Activated naive CD4-positive, alpha-beta T cell treated with Interleukin-2 at 50 U/mL for 16 hours (primary cell): ENCODE measurements around the gene C3orf20.
"Not testable (repeated sequence)": the region's sequence is repeated elsewhere in the genome, so short reads cannot be mapped to it uniquely, and the experiment has no call there.

ENCODE experiments used
- DNase-seq: peaks from one replicate; pipeline ENCODE4 v3.0.0-alpha.2; 2020

C3orf20 gene

GRCh38 chr3:14703128-14703750 is 28.3 kb downstream of the C3orf20 start:
- no peak for DNase-seq

- DNase-seq: no peak
These were observed 28.9 kb downstream of the C3orf20 start for GRCh38 chr3:14703791-14704190.

GRCh38 chr3:14706096-14706495 is 31.2 kb downstream of the C3orf20 start:
- no peak for DNase-seq

GRCh38 chr3:14716591-14716990 is 41.6 kb downstream of the C3orf20 start:
- no peak for DNase-seq

GRCh38 chr3:14717307-14717706 is 42.4 kb downstream of the C3orf20 start:
- no peak for DNase-seq

GRCh38 chr3:14718539-14718938 is 43.6 kb downstream of the C3orf20 start:
- DNase-seq: no peak

- DNase-seq: no peak
These were observed 44.1 kb downstream of the C3orf20 start for GRCh38 chr3:14719006-14719405.

GRCh38 chr3:14721126-14721864 is 46.4 kb downstream of the C3orf20 start:
- no peak for DNase-seq

- DNase-seq: no peak
These were observed 50.1 kb downstream of the C3orf20 start for GRCh38 chr3:14725013-14725412.

GRCh38 chr3:14725564-14726440 is 50.9 kb downstream of the C3orf20 start:
- DNase-seq: no peak

- no peak for DNase-seq
These were observed 51.5 kb downstream of the C3orf20 start for GRCh38 chr3:14726441-14726780.

- no peak for DNase-seq
These were observed 53.2 kb downstream of the C3orf20 start for GRCh38 chr3:14728113-14728512.

- DNase-seq: no peak
These were observed 55.9 kb downstream of the C3orf20 start for GRCh38 chr3:14730703-14731382.

GRCh38 chr3:14740983-14741382 is 66.0 kb downstream of the C3orf20 start:
- no peak for DNase-seq

- no peak for DNase-seq
These were observed 66.6 kb downstream of the C3orf20 start for GRCh38 chr3:14741510-14741909.

GRCh38 chr3:14744556-14744955 is 69.6 kb downstream of the C3orf20 start:
- no peak for DNase-seq

- DNase-seq: no peak
These were observed 75.7 kb downstream of the C3orf20 start for GRCh38 chr3:14750650-14751049.

- DNase-seq: not testable (repeated sequence)
These were observed 78.0 kb downstream of the C3orf20 start for GRCh38 chr3:14752979-14753378.

GRCh38 chr3:14757153-14757700 is 82.3 kb downstream of the C3orf20 start:
- no peak for DNase-seq

- no peak for DNase-seq
These were observed 83.4 kb downstream of the C3orf20 start for GRCh38 chr3:14758297-14758696.

- DNase-seq: no peak
These were observed 84.0 kb downstream of the C3orf20 start for GRCh38 chr3:14758959-14759358.

- DNase-seq: no peak
These were observed 85.2 kb downstream of the C3orf20 start for GRCh38 chr3:14760185-14760584.

GRCh38 chr3:14761121-14761672 is 86.3 kb downstream of the C3orf20 start:
- no peak for DNase-seq
